ENCODE results near the gene FHOD3.
A peak's percentile ranks its signal among the peaks of the same experiment; 100 is the strongest.

Gene FHOD3

GRCh38 chr18:36331521-36331971 lies 34.0 kb downstream of the FHOD3 start:
- TF ChIP-seq CTCF (IDR thresholded peaks at IDR 0.05; ENCODE audit: low read depth, low read length, missing control alignments) = no peak
- no peak for DNase-seq (ENCODE audit: extremely low read depth, low read depth)
- no peak overlapping the region for H3K4me3 ChIP-seq (replicated peaks; ENCODE audit: low read depth, low read length)

- H3K4me3 ChIP-seq (replicated peaks; ENCODE audit: low read depth, low read length) = no peak overlapping the region
- peak; percentile 69 for DNase-seq (ENCODE audit: extremely low read depth, low read depth)
- no peak for TF ChIP-seq CTCF (IDR thresholded peaks at IDR 0.05; ENCODE audit: low read depth, low read length, missing control alignments)
Measured at GRCh38 chr18:36333414-36333813, 35.9 kb downstream of the FHOD3 start.

GRCh38 chr18:36334798-36335197 lies 37.3 kb downstream of the FHOD3 start:
- no peak for TF ChIP-seq CTCF (IDR thresholded peaks at IDR 0.05; ENCODE audit: low read depth, low read length, missing control alignments)
- H3K4me3 ChIP-seq (replicated peaks; ENCODE audit: low read depth, low read length) = no peak overlapping the region
- DNase-seq (ENCODE audit: extremely low read depth, low read depth) = no peak

GRCh38 chr18:36335476-36336279 lies 38.2 kb downstream of the FHOD3 start:
- no peak for TF ChIP-seq CTCF (IDR thresholded peaks at IDR 0.05; ENCODE audit: low read depth, low read length, missing control alignments)
- no peak overlapping the region for H3K4me3 ChIP-seq (replicated peaks; ENCODE audit: low read depth, low read length)
- peak; percentile 78 for DNase-seq (ENCODE audit: extremely low read depth, low read depth)

- TF ChIP-seq CTCF (IDR thresholded peaks at IDR 0.05; ENCODE audit: low read depth, low read length, missing control alignments) = no peak
- H3K4me3 ChIP-seq (replicated peaks; ENCODE audit: low read depth, low read length) = no peak overlapping the region
- DNase-seq (ENCODE audit: extremely low read depth, low read depth) = no peak
Measured at GRCh38 chr18:36337679-36338402, 40.3 kb downstream of the FHOD3 start.

- no peak overlapping the region for H3K4me3 ChIP-seq (replicated peaks; ENCODE audit: low read depth, low read length)
- DNase-seq (ENCODE audit: extremely low read depth, low read depth) = no peak
- TF ChIP-seq CTCF (IDR thresholded peaks at IDR 0.05; ENCODE audit: low read depth, low read length, missing control alignments) = no peak
Measured at GRCh38 chr18:36338403-36338933, 41.0 kb downstream of the FHOD3 start.

Measured in HFF-Myc (cell line).